ENCODE results near the gene HOXC4. TPM values are rescaled to one million over a fixed set of nuclear protein-coding genes. Genes with fewer than 3 reads are reported as not detected.

HOXC4 gene
- total and polyA plus RNA-seq, 11 donors = 0.06 to 1.2 (median 0.25) TPM; not detected in 7

DNA sequence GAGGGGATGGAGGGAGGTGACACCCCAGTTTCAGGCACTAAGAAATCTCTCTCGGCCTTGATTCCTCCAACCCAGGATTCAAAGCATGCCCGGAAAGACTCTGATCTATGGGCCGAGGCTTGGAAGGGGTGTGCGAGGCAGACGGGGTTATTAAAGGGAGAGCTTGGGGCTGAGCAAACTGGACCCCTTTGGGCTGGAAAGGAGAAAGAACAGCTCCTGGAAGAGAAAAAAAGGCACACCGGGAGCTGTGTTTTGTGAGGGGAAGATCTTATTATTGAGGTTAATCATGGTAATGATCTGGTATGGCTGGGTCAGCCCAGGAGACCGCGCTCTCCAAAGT lies 5.7 kb upstream of the HOXC4 start:
- no peaks in the 10 kb centered on the region for H3K36me3 ChIP-seq
- ATAC-seq = no peak
- no peak for DNase-seq
- H3K27me3 ChIP-seq = peaks cover 62 to 99% (median 93%) of the 10 kb centered on the region in 9 donors
- no peak for TF ChIP-seq CTCF (IDR thresholded peaks at IDR 0.05)
- no peak for TF ChIP-seq POLR2A (IDR thresholded peaks at IDR 0.05)
- H3K4me1 ChIP-seq = peaks cover 0 to 16% (median 2%) of the 10 kb centered on the region in 12 donors
- intact Hi-C loops (cut with DNase I) = no loop called here
- no peak overlapping the region for H3K27ac ChIP-seq
- H3K9me3 ChIP-seq = no peaks in the 10 kb centered on the region
- WGBS, 4 donors = 11 to 24% (median 16%) methylated on average over 8 of the region's 8 CpGs
- no peak overlapping the region for H3K4me3 ChIP-seq

- WGBS, 4 donors = 17 to 33% (median 21%) methylated on average over 3 of the region's 3 CpGs
- peaks cover 63 to 99% (median 95%) of the 10 kb centered on the region in 9 donors for H3K27me3 ChIP-seq
Measured at GRCh38 chr12:54048406-54049093, 5.1 kb upstream of the HOXC4 start.

DNA sequence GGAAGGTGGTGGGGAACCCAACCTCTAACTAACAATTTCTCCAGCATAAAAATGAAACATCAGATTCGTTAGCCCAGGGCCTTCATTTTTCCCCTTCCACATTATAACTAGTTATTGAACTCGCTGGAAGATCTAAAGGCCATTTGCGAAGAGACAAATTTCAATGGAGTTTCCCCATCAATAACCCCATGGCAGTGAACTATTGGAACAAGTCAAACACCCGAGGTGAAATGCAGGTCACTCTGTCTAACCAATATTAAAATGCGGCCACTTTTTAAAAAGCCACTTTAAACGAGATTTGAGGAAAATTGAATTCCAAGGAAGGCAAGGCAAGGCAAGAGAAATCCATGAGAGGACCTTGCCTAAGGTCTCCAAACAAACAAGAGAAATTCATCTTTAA lies 4.5 kb upstream of the HOXC4 start:
- Histone ChIP-seq H3K9me3 (no peaks in the 10 kb centered on the region), H3K27me3 (peaks cover 63 to 99% (median 98%) of the 10 kb centered on the region in 9 donors), H3K36me3 (no peaks in the 10 kb centered on the region), H3K4me3 (no peak overlapping the region), H3K27ac (no peak overlapping the region), H3K4me1 (peaks cover 0 to 22% (median 4%) of the 10 kb centered on the region in 12 donors)
- DNase-seq = no peak
- ATAC-seq = no peak
- intact Hi-C loops (cut with DNase I) = no loop called here
- TF ChIP-seq POLR2A (IDR thresholded peaks at IDR 0.05) (no peak), CTCF (IDR thresholded peaks at IDR 0.05) (no peak)
- WGBS, 4 donors = 16 to 29% (median 19%) methylated on average over 6 of the region's 6 CpGs

More at GRCh38 chr12:54048406-54049093, 5.1 kb upstream of the HOXC4 start:
- peaks cover 0 to 22% (median 4%) of the 10 kb centered on the region in 12 donors for H3K4me1 ChIP-seq
- H3K9me3 ChIP-seq = no peaks in the 10 kb centered on the region
- intact Hi-C loops (cut with DNase I) = no loop called here
- TF ChIP-seq CTCF (IDR thresholded peaks at IDR 0.05) (no peak), POLR2A (IDR thresholded peaks at IDR 0.05) (no peak)
- H3K4me3 ChIP-seq = no peak overlapping the region
- H3K27ac ChIP-seq = no peak overlapping the region
- no peaks in the 10 kb centered on the region for H3K36me3 ChIP-seq
- no peak for DNase-seq
- ATAC-seq = no peak

DNA sequence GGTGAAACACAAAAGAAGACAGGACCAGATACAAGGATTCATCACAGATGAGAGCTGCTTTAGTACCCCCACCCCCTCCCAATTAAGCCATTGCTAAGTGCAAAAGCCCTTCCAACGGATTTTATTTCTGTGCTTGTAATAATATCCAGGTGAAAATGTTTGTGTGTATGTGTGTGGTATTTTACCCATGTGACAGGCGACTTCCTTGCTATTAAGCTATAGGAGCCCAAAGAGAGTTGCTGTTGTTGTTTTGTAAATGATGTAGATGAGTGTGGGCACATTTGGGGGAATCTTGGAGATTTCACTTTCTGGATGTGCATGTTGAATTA lies 3.2 kb upstream of the HOXC4 start:
- no peak overlapping the region for H3K4me3 ChIP-seq

More for the DNA sequence above, 3.2 kb upstream of the HOXC4 start:
- peaks cover 0 to 22% (median 4%) of the 10 kb centered on the region in 12 donors for H3K4me1 ChIP-seq
- 7 to 21% (median 10%) methylated on average over 2 of the region's 2 CpGs for WGBS, 4 donors
- H3K27ac ChIP-seq = no peak overlapping the region
- TF ChIP-seq CTCF (IDR thresholded peaks at IDR 0.05) = no peak
- TF ChIP-seq POLR2A (IDR thresholded peaks at IDR 0.05) = no peak
- ATAC-seq = no peak
- no peaks in the 10 kb centered on the region for H3K36me3 ChIP-seq
- intact Hi-C loops (cut with DNase I) = no loop called here
- DNase-seq = no peak
- no peaks in the 10 kb centered on the region for H3K9me3 ChIP-seq
- peaks cover 63 to 99% (median 96%) of the 10 kb centered on the region in 9 donors for H3K27me3 ChIP-seq
